ENCODE data around the gene PNMA6E.

GRCh38 chrX:153382563-153383482 is 18.3 kb downstream of the PNMA6E start:
- no peak for TF ChIP-seq CTCF (IDR thresholded peaks at IDR 0.05)
- no peak for TF ChIP-seq EZH2 (IDR thresholded peaks at IDR 0.05; ENCODE audit: borderline replicate concordance, insufficient read depth, low read depth, low read length, poor library complexity, severe bottlenecking)

All from B cell (primary cell).